ENCODE measurements around the gene MYOCD.

The MYOCD gene

GRCh38 chr17:12812877-12813276 is 147.2 kb downstream of the MYOCD start:
- no peak for TF ChIP-seq CTCF (conservative IDR thresholded peaks at IDR 0.05)
- H3K27ac ChIP-seq: no peak overlapping the region

- no peak overlapping the region for H3K27ac ChIP-seq
- no peak for TF ChIP-seq CTCF (conservative IDR thresholded peaks at IDR 0.05)
Observed at GRCh38 chr17:12813664-12814063, 148.0 kb downstream of the MYOCD start.

- H3K27ac ChIP-seq: no peak overlapping the region
- TF ChIP-seq CTCF (conservative IDR thresholded peaks at IDR 0.05): no peak
Observed at GRCh38 chr17:12814718-12815117, 149.0 kb downstream of the MYOCD start.

GRCh38 chr17:12815642-12816141 is 150.0 kb downstream of the MYOCD start:
- no peak overlapping the region for H3K27ac ChIP-seq
- TF ChIP-seq CTCF (conservative IDR thresholded peaks at IDR 0.05): no peak

All from VCaP (cell line).